KBM-7 (cell line): Measurements from ENCODE around the gene WDFY3.
A peak's percentile ranks its signal among the peaks of the same experiment; 100 is the strongest.
"Not testable (repeated sequence)": the region's sequence is repeated elsewhere in the genome, so short reads cannot be mapped to it uniquely, and the experiment has no call there.

Experiments
- DNase-seq: peaks from one replicate; pipeline ENCODE4 v3.0.0-alpha.2; 2015
- in situ Hi-C: fragments of 300-500 bp; cut with MboI; formaldehyde crosslinking; loops from 2 replicates; pipeline ENCODE4 v1.14.3; 2020; ENCODE audit warnings: low sequenced_read_pairs, low pct_unique_long_range_greater_than_20kb, mixed read lengths

The WDFY3 gene

DNA sequence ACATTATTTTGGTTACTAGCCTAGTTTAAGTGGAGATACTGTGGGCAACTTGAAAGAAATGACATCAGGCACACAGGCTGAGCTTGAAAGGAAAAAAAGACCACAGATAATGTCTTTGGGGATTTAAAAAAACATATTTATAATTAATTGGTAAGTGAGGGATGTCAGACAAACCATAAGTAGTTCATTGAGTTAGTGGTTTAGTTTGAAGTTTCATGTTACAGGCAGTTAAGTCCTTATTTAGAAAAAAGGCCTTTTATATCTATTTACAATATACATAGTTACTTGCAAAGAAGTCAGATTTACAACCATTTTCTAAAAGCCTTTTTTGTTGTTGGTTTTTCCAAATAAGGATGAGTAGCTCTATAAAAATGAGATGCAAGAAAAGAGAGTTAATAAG lies 294.3 kb downstream of the WDFY3 start:
- in situ Hi-C loops = no loop called here
- no peak for DNase-seq

GRCh38 chr4:84669201-84669600 lies 297.3 kb downstream of the WDFY3 start:
- DNase-seq = no peak
- in situ Hi-C loops = no loop called here

- in situ Hi-C loops = no loop called here
- DNase-seq = no peak
Measured at GRCh38 chr4:84666439-84666838, 300.1 kb downstream of the WDFY3 start.

DNA sequence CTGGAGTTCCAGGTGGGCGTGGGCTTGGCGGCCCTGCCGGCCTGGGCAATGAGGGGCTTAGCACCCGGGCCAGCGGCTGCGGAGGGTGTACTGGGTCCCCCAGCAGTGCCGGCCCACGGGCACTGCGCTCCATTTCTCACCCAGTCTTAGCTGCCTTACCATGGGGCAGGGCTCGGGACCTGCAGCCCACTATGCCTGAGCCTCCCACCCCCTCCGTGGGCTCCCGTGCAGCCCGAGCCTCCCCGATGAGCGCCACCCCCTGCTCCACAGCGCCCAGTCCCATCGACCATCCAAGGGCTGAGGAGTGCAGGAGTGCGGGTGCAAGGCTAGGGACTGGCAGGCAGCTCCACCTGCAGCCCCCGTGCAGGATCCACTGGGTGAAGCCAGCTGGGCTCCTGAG lies 301.7 kb downstream of the WDFY3 start:
- in situ Hi-C loops, DNase-seq: not testable (repeated sequence)

GRCh38 chr4:84661191-84661939 lies 305.1 kb downstream of the WDFY3 start:
- no peak for DNase-seq
- in situ Hi-C loops = no loop called here

DNA sequence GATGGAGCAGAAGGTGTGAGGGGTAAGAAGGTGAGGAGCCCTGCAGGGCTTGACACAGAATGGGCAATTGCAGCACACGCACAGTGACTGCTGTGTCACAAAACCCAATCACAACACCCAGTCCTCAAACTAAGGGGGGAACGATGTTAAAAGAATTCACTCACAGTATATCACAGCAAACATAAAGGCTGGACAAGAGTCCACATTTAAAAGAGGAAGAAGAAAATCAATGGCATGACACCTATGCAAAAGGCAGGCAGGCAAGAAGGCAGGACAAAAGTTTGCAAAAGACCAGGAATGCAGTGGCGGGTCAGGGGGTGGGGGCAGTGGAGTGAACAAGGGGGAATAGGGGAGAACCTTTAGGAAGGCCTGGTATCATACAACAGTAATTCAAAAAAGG lies 305.9 kb downstream of the WDFY3 start:
- DNase-seq = no peak
- in situ Hi-C loops = no loop called here

DNA sequence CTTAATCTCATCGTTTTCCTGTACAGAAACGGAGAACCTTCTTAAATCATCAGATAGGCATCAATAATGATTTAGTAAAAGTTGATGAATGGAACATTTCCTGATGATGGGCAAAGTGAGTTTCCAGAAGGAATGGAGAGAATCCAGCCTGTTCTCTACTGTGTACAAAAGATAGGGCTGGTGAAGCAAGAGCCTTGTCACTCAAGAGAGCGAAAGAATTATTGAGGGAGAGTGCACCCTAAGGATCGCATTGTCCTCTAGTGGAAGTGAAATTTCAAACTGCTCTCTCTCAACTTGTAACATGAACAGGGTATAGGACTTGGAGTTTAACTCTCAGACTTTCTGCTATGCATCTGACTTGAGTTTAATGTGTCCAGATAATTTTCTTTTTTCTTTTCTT lies 314.0 kb downstream of the WDFY3 start:
- in situ Hi-C loops = no loop called here

GRCh38 chr4:84651499-84651898 lies 315.0 kb downstream of the WDFY3 start:
- no peak for DNase-seq
- in situ Hi-C loops = no loop called here

More for the DNA sequence above, 314.0 kb downstream of the WDFY3 start:
- no peak for DNase-seq

DNA sequence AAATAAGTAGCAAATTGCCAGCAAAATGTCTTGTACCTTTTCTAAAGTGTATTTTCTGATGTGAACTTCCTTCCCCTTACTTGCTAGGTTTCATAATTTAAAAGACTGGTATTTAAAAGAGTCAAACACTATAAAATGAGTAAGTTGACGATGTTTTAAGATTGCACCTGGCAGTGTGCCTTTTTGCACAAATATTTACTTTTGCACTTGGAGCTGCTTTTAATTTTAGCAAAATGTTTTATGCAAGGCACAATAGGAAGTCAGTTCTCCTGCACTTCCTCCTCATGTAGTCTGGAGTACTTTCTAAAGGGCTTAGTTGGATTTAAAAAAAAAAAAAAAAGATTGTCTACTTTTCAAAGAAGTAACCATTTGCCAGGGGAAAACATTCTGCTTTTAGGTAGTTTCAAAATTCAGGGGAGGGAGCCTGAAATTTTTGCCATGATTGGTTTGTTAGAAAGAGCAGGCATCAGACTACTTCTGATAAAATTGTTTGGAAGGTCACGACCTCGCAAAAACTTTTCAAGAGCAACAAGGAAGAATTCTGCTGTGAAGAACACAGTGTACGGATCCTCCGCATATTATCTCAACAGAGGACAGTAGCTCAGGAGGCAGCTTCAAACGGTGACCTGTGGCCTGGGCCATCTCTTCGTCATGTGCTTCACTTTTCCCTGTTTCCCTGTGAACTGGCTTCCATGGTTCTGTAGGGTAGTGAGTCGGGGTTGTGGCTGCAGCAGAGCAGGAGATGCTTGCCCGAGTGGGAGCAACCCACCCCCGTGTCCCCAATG lies 317.4 kb downstream of the WDFY3 start:
- peak; percentile 27 for DNase-seq
- in situ Hi-C loops = no loop called here

GRCh38 chr4:84648178-84648577 lies 318.3 kb downstream of the WDFY3 start:
- in situ Hi-C loops = no loop called here
- DNase-seq = no peak

GRCh38 chr4:84647312-84647884 lies 319.1 kb downstream of the WDFY3 start:
- DNase-seq = no peak
- in situ Hi-C loops = no loop called here

GRCh38 chr4:84644087-84644486 lies 322.4 kb downstream of the WDFY3 start:
- in situ Hi-C loops = no loop called here
- DNase-seq = no peak

DNA sequence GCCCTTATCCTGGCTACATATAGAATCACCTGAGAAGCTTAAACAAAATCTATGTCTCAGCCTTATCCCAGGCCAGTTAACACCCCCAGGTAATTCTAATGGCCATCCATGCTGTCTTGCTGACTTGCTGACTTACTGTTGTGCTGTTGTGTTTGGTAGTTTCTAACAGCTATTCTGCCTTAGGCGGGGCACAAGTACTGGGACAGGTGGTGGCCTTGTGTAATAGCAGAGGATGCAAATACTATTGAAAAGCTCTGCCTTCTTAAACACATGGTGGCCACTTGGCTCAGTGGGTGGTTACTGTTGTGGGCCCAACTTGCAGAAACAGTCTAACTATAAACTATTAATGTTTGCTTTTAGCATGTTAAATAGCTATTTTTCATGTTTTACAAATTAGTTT lies 327.3 kb downstream of the WDFY3 start:
- in situ Hi-C loops = no loop called here
- no peak for DNase-seq

DNA sequence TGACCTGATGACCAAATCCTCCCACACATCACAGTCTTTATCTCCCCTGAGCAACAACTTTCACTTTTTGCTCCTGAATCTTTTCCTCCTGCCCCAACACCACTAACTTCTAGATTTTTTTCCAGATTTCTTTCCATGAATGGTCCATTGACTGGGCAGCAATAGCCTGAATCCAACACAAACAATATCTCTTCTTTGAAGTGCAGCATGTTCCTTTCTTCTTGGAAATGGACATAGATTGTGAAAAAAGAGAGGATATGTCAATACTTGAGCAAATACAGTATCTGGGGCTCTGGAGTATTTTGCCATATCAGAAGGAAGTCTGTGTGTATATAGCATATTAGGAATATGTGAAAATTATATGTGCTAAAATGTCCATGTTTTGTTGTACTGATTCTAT lies 328.4 kb downstream of the WDFY3 start:
- no peak for DNase-seq
- in situ Hi-C loops = no loop called here

DNA sequence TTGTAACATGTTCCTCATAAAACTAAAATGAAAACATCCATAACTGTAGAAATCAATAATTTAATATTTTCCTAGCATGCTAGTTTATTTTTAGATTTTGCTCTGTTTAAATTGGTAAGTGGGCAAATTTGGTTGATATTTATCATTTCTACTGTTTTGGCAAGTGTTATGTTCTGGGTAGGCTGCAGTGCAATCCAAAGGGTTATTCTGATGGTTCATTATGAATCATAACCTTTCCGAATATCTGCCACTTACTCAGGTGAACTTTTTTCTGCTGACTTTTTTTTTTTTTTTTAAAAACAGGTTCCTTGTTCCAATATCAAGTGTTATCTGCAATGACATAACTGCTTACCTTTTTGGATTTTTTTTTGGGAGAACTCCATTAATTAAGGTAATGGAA lies 331.5 kb downstream of the WDFY3 start:
- in situ Hi-C loops = no loop called here
- DNase-seq = no peak

- in situ Hi-C loops = no loop called here
- no peak for DNase-seq
Measured at GRCh38 chr4:84632092-84632491, 334.4 kb downstream of the WDFY3 start.

DNA sequence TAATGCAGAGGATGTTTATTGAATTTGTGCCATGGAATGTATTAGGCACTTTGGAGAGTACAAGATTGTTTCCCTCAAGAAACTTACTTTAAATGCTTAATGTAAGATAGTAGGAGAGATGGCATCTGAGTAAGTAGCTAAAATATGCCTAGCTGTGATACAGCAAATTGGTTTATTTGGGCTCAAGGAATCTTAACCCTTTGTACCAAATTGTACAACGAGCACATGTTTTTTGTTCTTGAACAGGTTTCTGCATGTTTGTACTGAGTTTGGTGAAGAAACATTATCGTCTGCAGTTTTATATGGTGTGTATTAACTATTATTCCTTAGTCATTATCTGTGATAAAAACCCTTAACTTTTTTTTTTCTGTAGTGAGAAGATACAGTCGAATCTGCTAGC lies 334.9 kb downstream of the WDFY3 start:
- in situ Hi-C loops = no loop called here
- DNase-seq = no peak

GRCh38 chr4:84626673-84627072 lies 339.8 kb downstream of the WDFY3 start:
- in situ Hi-C loops = no loop called here
- no peak for DNase-seq

DNA sequence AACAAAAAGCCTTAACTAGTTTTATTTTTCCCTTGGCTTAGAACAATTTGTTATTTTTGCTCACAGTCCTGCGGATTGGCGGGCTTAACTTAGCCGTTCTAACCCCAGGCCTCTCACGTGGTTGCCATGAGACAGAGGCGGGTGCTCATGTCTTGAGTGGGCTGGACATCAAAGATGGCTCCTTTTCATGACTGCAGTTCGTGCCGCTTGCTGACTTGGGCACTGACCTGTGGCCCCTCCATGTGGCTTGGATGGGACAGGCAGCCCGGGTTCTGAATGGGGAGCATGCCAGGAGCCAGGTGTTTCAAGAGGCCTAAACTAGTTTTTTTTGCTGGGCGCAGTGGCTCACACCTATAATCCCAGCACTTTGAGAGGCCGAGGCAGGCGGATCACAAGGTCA lies 342.8 kb downstream of the WDFY3 start:
- DNase-seq = no peak
- in situ Hi-C loops = no loop called here

DNA sequence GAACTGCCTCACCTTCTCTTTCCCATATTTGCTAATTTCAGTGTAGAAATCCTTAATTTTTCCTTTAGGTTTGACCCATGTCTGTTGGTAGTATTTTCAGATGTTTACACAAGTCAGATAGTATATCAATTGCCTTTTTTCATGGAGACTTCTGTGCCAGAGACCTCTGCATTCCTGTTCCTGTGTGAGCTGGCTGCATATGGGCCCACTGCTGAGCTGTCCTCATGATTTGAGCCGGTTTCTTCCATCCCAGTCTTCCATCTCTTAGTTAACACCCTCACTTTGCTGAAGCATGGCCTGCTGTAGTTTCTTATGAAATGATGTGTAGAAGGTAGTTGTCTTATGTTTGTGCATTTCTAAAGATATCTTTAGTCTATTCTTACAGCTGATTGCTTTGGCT lies 343.5 kb downstream of the WDFY3 start:
- in situ Hi-C loops = no loop called here

More for the DNA sequence above, 343.5 kb downstream of the WDFY3 start:
- DNase-seq = no peak
